ENCODE data around the gene AQP12A. TPM values are rescaled to one million over a fixed set of nuclear protein-coding genes. Genes with fewer than 3 reads are reported as not detected.

AQP12A gene
- total RNA-seq, 1 donor from 2014 or later = not detected

GRCh38 chr2:240643811-240644150 is 47.9 kb upstream of the AQP12A start:
- Mint-ChIP-seq H3K27ac (no peak overlapping the region), H3K9me3 (peaks cover 5% of the 10 kb centered on the region), H3K4me1 (peaks cover 20% of the 10 kb centered on the region), H3K4me3 (no peak overlapping the region), H3K36me3 (no peaks in the 10 kb centered on the region), H3K27me3 (ENCODE audit: insufficient read depth, low read depth) (peaks cover 12% of the 10 kb centered on the region)
- Histone ChIP-seq H3K4me1 (peaks cover 10% of the 10 kb centered on the region), H3F3A (ENCODE audit: low read depth) (no peaks in the 10 kb centered on the region), H3K9ac (no peak overlapping the region), H3K4me3 (no peak overlapping the region), H2AFZ (replicated peaks) (no peak overlapping the region), H3K4me2 (no peak overlapping the region), H4K20me1 (ENCODE audit: low read depth) (no peaks in the 10 kb centered on the region), H3K9me3 (ENCODE audit: low read depth) (no peaks in the 10 kb centered on the region), H3K27me3 (peaks cover 22% of the 10 kb centered on the region), H3K36me3 (no peaks in the 10 kb centered on the region), H3K79me2 (ENCODE audit: low read depth) (no peaks in the 10 kb centered on the region), H3K27ac (no peak overlapping the region)
- DNase-seq (ENCODE audit: low spot score) = no peak
- TF ChIP-seq EZH2 (IDR thresholded peaks at IDR 0.05) = no peak
- TF ChIP-seq EZH2phosphoT487 (IDR thresholded peaks at IDR 0.05) = no peak
- no peak for TF ChIP-seq CTCF (IDR thresholded peaks at IDR 0.05)

DNA sequence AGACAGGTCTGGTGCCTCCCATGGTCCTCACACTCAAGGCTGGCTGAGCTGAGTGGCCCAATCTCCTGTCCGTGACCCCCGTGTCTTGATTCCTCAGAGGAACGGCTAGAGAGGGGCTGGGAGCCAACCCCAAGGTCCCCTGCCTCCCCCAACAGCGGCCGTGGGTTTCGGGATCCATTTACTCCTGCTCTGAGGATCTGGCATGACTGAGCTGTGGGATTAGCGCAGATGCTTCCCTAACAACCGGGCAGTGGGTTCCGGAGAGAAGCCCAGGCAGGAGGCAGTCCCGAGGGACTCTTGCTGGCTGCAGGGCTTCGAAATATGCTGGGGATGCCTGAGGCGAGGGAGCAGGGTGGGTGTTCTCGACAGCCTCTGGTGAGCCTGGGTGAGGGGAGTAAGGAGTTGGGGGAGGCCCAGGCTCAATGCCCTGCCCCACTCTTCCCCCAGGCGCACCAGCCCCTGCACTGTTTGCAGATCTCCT is 47.5 kb upstream of the AQP12A start:
- Mint-ChIP-seq H3K4me3 (no peak overlapping the region), H3K27ac (no peak overlapping the region), H3K36me3 (no peaks in the 10 kb centered on the region), H3K4me1 (peaks cover 23% of the 10 kb centered on the region), H3K27me3 (ENCODE audit: insufficient read depth, low read depth) (peaks cover 11% of the 10 kb centered on the region), H3K9me3 (peaks cover 6% of the 10 kb centered on the region)
- TF ChIP-seq EZH2 (IDR thresholded peaks at IDR 0.05) (no peak), EZH2phosphoT487 (IDR thresholded peaks at IDR 0.05) (no peak), CTCF (IDR thresholded peaks at IDR 0.05) (no peak)
- no peak overlapping the region for H3K4me2 ChIP-seq
- H3K4me3 ChIP-seq = no peak overlapping the region
- no peaks in the 10 kb centered on the region for H3K9me3 ChIP-seq (ENCODE audit: low read depth)
- H4K20me1 ChIP-seq (ENCODE audit: low read depth) = no peaks in the 10 kb centered on the region
- H3K27ac ChIP-seq = no peak overlapping the region
- no peak overlapping the region for H3K9ac ChIP-seq
- H2AFZ ChIP-seq (replicated peaks) = no peak overlapping the region
- no peak for DNase-seq (ENCODE audit: low spot score)
- no peaks in the 10 kb centered on the region for H3K79me2 ChIP-seq (ENCODE audit: low read depth)
- peaks cover 22% of the 10 kb centered on the region for H3K27me3 ChIP-seq
- H3F3A ChIP-seq (ENCODE audit: low read depth) = no peaks in the 10 kb centered on the region
- peaks cover 14% of the 10 kb centered on the region for H3K4me1 ChIP-seq
- H3K36me3 ChIP-seq = no peaks in the 10 kb centered on the region

DNA sequence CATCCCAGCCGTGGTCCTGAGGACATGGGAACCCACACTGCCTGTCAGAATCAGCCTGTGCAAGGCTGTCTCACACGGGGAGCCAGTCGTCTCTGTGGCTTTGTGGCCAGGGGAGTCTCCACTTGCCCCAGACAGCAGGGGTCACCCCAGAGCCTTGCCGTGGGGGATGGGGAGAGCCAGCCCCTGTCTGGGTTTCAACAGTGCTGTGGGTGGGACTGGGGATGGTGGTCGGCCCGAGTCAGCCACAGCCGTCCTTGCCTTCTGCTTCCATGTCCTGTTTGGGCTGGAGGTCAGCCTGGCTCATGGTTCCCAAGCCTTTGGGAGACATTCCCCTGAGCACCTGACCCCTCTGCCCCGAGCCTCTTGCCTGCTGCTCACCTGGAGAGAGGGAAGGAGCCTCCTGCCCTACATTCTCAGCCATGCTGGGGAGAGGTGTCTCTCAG is 46.8 kb upstream of the AQP12A start:
- peaks cover 29% of the 10 kb centered on the region for H3K4me1 Mint-ChIP-seq
- Histone ChIP-seq H3K4me1 (peaks cover 21% of the 10 kb centered on the region), H2AFZ (replicated peaks) (no peak overlapping the region), H3K4me3 (no peak overlapping the region), H4K20me1 (ENCODE audit: low read depth) (no peaks in the 10 kb centered on the region), H3K4me2 (no peak overlapping the region), H3K36me3 (no peaks in the 10 kb centered on the region), H3K79me2 (ENCODE audit: low read depth) (no peaks in the 10 kb centered on the region), H3K9me3 (ENCODE audit: low read depth) (no peaks in the 10 kb centered on the region), H3K27me3 (peaks cover 17% of the 10 kb centered on the region), H3K9ac (no peak overlapping the region), H3K27ac (no peak overlapping the region), H3F3A (ENCODE audit: low read depth) (no peaks in the 10 kb centered on the region)
- H3K27me3 Mint-ChIP-seq (ENCODE audit: insufficient read depth, low read depth) = peaks cover 8% of the 10 kb centered on the region
- H3K36me3 Mint-ChIP-seq = no peaks in the 10 kb centered on the region
- no peak overlapping the region for H3K27ac Mint-ChIP-seq
- DNase-seq (ENCODE audit: low spot score) = no peak
- H3K4me3 Mint-ChIP-seq = no peak overlapping the region
- TF ChIP-seq EZH2 (IDR thresholded peaks at IDR 0.05) (no peak), CTCF (IDR thresholded peaks at IDR 0.05) (no peak), EZH2phosphoT487 (IDR thresholded peaks at IDR 0.05) (no peak)
- peaks cover 6% of the 10 kb centered on the region for H3K9me3 Mint-ChIP-seq
